T-helper 2 cell (primary cell): ENCODE results near the gene ADAMTSL2.
A peak's percentile ranks its signal among the peaks of the same experiment; 100 is the strongest.

Experiments
- DNase-seq, 5 experiments: peaks; one replicate each; pipeline versions ENCODE4 v3.0.0 to v3.0.0-alpha.2; 2012 to 2022

The ADAMTSL2 gene

DNA sequence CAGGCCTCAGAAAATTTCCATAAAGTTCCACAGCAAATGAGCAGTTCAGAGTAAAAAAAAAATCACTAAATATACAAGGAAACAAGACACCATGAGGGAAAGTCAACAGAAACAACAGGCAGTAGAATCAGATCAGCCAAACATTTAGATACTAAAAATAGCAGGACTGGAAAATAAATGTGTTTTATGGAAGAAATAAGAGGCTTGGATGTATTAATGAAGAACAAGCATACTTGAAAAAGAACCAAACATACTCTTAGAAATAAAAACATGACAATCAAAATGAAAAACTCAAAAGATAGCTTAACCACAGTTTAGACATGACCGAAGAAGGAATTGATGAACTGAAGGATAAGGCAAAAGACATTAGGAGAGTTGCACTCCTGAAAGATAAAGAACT lies 32.4 kb upstream of the ADAMTSL2 start:
- DNase-seq = no peak

DNA sequence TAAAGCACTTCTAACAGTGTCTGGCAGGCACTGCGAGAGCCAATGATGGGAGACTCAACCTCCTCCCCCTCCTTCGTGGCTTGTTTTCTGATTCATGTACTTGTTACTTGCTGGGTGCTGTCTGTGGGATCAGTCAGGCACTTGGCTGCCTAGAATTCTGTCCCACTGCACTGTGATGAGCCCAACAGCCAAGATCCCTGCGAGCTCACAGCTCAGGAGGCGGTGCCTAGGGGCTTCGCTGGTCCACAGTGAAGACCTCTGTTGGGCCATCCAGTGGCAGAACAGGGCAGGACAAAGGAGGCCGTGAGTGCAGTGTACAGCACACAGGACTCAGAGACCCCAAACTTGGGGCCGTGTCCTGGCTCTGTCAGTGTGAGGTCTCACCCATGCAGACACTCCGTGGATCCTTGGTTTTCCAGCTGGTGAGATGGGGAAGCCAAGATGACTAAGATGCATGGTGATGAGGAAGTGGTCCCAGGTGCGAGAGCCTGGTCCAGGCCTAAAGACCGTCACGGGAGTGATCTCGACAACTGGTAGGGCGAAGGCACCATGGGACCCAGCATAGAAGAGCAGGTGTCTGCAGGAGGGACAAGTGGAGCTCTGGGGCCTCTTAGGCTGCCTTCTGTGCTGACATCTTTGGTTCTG lies 29.2 kb upstream of the ADAMTSL2 start:
- no peak for DNase-seq

DNA sequence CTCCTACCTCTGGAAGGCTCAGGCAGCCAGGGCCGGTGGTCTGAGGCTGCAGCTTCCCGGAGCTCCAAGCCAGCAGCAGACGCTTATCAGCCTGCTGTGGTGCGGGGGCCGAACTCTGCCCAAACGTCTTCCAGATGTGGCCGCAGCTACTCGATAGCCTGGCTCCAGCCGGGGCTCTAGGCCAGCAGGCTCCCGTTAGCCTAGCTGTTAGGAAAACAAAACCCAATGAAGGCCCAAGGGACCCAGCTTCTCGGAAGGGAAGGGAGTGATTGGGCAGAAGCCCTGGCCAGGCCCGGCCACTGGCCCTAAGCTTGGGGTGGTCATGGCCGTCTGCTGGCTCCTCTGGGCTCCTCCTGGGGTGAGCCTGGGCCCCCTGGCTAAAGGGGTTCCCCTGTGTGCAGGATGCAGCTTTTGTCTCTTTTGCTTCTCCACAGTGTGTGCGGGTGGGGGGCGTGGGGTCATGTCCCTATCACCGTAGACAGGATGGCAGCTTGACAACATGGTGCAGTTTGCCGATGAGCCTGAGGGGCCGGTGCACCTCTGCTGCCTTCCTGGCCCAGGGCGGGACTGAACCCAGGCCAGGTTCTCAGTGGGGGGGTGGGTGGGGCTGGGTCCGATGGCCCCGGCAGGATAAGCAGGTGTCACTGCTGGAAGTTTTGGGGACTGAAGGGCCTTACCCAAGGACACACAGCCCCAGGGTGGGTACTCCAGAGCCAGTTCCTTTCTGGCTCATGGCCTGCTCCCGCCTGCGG lies 28.4 kb upstream of the ADAMTSL2 start:
- no peak for DNase-seq

DNA sequence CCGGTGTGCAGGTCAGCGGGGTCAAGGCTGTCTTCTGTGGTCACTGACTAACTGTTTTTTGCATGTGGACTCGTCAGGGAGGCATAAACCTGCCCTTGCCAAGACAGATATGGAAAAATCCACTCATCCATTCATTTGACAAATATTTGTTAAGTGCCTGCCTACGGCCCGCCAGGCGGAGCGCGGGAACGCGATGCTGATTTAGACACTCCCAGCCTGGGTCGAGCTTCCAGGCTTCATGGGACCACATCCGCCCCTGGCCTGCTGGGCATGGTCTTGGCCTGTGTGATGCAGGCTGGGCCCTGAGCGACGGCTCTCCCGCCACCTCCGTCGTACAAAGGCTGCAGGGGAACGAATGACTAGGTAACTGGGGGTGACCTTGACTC lies 27.9 kb upstream of the ADAMTSL2 start:
- DNase-seq = no peak

DNA sequence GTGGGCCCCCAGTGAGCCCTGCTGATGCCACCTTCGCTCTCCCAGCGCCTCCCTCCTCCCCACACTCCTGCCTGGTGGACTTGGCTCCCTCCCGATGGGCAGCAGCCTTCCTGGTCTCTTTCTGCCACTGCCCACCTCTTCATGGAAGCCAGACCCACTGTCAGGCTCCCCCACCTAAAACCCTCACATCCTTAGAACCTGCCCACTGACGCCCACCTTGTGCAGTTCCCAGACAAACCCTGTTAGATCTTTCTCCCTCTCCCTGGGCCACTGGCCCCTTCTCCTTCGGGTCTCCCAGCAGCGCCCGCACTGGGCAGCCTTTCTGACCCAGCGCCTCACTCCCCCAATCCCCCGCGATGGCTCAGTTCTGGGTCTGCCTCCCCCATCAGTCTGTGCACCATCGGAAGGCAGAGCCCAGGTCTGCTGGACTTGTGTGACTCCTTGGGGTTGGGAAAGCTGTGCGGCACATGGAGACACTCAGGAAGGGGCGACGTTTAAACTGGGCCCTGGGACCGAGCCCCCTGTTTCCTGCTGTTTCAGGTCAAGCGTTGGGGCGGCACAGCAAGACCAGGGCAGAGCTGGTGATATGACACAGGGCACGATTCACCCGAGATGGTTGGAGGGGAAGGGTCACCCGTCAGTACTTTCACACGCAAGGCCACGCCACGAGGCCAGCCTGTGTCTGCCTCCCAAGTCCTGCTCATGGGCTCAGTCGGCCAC lies 27.1 kb upstream of the ADAMTSL2 start:
- no peak for DNase-seq

DNA sequence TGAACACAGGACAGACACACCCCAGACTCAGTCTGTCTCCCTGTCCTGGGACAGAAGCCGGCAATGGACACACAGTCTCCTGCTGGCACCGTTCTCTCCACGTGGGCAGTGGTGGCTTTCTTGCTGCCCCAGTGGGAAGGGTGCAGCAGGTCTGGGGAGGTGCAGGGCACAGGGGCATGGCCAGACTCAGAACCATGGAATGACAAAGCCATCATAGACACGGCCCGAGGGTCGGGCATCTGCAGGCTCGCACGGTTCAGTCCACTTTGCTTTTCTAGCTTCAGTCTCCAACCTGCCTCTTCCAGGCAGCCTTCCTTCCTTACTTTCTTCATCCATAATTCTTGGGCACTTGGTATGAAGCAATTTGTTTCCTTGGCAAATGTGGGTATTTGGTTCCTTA lies 26.5 kb upstream of the ADAMTSL2 start:
- DNase-seq = no peak

DNA sequence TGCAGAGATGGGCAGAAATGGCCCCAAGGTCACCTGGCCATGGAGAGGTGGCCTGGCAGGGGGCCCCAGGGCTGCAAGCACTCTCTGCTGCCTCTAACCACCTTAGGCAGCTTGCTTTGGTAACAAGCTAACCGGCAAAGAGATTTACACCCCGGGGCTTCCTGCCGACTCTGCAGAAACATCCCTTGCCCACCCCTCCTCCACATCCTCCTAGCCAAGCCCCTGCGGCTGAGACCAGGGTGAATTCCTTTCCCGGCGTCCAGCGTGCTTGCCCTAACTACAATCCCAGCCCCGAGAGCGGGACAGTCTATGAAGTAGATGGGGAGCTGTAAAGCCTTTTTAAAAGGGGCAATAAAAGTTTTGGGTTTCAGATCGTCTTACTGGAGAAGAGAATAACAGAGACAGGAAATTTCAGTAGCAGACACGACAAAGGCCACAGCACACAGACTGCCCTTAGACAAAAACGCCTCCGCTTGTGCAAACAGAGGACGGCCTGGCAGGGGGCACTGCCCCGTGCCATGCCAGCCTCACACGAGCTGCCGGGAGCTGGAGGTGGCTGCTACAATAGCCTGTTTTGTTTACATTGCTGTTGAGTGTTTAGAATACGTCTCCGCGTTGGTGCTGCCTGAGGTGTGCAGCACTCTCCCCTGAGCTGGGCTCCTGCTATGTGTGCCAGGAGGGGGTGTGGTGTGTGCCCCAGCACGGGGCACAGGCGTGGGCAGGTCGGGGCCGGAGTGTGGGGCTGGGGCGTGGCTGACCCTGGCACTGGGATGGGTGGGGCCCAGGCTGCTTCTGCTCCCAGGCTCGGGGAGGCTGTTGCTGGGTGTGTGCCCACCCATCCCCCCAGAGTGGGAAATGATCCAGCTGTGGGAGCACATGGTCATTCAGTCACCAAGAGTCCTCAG lies 25.1 kb upstream of the ADAMTSL2 start:
- DNase-seq = peak in 1 of 5 experiments; percentile 36

DNA sequence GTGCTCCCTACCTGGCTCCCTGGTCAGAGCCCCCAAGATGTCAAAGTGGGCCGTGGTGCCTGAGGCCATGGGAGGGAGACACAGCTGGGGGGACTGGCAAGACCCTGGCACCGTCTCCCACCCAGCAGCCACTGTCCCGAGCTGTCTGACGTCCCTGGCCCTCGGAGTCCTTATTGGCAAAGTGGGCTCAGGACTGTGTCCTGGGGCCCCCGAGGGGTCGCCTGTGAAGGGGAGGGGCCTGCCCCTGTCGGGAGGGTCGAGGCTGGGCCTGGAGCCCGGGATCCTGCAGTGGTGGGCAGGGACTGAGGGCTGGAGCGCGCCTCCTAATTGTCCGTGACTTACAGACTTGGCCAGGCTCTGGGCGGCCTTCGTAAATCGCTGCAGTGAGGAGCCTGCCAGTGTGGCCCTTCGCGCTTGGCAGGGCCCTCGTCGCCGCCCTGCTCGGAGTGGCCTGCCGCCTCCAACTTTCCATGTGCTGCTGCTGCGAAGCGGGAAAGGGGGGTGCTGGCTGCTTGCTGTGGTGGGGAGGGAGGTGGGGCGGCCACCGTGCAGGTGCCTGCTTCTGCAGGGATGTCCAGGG lies 23.5 kb upstream of the ADAMTSL2 start:
- DNase-seq = no peak

DNA sequence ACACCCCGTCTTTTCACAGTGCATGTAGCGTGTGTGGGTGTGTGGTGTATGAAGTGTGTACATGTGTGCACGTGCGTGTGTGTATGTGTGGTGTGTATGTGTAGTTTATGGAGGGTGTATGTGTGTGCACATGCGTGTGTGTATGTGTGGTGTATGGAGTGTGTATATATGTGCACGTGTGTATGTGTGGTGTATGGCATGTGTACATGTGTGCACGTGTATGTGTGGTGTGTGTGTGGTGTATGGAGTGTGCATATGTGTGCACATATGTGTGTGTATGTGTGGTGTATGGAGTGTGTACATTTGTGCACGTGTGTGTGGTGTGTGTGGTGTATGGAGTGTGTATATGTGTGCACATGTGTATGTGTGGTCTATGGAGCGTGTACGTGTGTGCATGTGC lies 22.9 kb upstream of the ADAMTSL2 start:
- no peak for DNase-seq

DNA sequence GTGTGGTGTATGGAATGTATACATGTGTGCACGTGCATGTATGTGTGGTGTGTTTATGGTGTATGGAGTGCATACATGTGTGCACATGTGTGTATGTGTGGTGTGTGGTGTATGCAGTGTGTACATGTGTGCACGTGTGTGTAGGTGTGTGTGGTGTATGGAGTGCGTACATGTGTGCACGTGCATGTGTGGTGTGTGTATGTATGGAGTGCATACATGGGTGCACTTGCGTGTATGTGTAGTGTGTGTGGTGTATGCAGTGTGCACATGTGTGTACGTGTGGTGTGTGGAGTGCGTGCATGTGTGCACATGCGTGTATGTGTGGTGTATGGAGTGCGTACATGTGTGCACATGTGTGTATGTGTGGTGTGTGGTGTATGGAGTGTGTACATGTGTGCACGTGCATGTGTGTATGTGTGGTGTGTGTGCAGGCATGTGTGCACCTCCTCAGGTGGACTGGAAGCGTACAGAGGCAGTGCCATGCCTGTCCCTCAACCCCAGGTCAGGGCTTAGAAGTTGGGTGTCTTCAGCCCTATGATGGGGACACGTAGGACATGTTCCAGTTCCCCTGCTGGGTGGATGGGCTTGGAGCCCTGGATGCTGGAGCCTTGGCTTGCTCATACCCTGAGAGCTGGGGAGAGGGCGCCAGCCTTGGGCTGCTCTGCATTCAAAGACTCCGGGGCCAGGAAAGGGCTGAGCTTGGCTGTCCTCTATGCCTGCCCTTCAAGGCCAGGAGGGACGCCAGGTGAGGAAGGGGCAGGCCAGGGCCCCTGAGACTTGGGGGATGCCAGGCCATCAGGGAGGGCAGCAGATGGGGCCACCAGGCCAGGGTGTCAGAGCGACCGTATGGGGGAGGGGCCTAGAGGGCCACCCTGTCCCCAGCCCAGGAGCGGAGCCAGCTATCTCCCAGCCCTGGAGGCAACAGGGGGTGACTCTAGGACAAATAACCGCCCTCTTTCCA lies 22.0 kb upstream of the ADAMTSL2 start:
- DNase-seq = no peak

DNA sequence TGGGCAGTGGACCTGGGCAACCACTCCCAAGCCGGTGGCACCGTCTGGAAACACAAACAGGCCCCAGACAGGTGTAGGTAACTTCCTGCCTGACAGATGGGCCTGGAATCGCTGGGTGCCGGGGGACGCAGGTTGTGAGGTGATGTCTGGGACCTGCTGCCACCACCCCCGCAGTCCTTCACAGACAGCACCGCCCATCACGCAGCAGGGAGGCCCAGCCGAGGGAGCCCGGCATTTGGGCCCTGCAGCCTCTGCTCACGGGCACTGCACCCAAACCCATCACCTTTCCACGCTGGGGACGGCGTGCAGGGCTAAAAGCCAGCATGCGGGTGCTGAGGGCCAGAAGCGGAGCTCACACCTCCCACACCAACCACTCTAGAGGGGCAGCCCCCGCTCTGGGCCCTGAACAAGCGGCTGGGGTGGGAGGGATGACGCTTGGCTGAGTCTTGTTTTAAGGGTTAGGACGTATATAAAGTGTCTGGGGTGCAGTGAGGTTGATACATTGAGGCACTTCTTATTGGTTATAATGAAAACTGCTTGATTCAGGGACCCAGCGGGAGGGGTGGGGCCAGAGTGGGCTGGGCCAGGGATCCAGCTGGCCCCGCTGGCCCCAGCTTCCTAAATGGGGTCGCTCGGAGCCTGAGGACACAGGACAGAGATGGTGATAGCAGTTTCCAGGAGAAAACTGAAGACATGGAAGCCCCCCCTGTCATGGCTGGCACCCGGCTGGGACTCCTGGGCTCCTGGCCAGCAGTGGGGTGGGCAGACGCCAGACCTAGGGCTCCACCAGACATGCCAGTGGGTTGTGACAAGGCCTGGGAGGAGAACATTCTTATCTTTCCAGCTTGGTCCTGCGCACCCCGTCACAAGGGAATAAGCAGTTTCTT lies 21.0 kb upstream of the ADAMTSL2 start:
- no peak for DNase-seq

DNA sequence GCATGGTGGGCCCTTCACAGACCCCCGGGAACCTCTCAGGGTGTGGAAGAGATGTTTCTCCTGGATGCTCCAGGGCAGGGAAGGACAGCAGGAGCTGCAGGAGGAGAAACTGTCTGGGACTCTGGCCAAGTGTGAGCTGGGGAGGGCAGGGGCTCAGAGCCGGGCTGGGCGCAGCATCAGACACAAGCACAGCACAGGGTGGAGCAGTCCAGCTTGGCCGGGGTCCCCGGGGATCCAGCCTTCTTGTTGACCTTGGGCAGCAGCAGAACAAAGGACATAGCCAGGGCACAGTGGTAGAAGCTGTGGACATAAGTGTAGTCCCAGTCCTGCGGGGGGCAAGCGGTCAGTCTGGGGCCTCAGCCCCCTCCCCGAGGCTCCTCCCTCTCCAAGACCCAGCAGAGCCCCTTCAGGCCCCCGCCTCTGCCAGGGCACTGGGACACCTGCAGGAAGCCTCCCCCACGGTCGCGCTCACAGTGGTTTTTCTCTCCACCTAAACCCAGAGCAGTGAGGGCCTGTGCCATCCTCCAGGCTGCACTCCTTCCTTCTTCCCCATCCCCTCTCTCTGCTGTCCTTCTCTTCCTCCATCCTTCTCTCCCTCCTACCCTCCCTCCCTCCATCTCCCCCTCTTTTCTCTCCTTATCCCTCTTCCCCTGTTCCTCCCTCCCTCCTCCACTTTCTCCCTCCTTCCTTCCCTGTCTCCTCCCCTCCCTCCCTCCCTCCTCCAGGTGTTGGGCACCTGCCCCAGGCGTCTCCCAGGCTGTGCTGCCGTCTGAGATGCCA lies 19.9 kb upstream of the ADAMTSL2 start:
- no peak for DNase-seq

DNA sequence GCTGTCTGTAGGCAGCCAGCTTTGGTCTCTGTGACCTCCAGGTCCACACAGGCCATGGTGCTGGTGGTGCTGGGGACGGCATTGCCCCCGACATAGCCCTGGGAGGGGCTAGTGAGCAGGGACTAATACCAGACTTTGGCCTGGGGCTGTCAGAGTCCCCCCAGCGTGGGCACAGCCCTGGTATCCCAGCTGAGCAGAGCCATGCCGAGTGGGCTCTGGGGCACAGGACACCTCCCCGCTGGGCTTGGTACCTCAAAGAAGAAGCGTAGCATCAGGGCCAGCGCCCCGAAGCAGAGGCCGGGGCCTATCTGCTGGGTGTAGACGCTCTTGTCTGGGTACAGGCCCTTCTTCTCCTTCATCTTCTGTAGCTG lies 19.3 kb upstream of the ADAMTSL2 start:
- no peak for DNase-seq

DNA sequence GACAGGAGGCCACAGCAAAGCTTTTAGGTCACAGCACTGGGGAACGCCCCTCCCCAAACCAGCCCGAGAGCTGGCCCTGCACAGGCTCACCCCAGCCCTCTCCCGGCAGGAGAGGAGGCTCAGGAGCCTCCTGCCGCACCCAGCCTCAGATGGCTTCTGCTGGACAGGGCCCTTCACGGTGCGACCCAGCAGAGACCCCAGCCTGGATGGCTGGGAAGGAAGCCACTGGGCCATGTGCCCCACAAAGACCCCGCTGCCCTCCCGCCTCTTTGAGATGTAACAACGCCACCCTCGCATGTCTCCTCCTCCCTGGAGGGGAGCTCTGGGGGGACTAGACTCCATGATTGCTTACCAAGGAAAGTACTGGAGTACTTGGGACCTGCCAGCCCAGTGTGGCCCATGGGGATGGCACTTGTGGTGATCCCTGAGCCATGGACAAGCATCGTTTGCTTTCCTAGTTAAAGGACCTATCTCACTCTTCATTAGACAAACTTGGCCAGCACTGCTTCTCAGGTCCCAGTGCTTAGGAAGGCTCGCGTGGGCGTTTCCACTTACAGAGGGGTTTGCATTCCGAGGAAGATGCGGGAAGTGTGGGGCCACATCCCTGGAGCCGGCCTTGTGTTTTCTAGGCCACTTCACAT lies 18.8 kb upstream of the ADAMTSL2 start:
- no peak for DNase-seq

DNA sequence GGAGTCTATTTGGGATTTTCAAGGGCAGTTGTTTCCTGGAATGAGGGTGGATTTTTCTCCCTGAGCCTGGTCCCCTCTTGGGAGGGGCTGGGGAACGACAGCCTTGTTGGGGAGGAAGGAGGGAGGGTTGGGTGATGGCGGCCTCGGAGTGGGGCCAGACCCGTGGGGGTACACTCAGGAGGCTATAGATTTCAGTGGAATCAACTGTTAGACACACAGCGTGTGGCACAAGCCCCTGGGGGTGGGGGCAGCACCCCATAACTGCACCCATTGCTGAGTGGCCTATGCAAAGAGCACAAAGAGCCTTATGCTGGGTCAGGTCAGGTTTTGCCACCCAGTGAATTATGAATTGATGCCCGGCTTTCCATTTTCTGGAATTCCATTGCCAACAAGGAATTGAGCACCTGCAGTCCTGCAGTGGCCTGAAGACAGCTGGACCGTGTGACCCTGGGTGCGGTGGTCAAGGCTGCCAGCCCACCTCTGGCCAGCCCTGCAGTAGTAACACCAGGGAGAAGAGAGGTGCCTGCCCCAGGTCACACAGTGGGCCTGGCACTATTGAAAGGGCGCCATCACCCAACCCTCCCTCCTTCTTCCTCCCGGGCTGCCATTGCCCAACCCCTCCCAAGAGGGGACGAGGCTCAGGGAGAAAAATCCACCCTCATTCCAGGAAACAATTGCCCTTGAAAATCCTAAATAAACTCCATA lies 18.1 kb upstream of the ADAMTSL2 start:
- no peak for DNase-seq

DNA sequence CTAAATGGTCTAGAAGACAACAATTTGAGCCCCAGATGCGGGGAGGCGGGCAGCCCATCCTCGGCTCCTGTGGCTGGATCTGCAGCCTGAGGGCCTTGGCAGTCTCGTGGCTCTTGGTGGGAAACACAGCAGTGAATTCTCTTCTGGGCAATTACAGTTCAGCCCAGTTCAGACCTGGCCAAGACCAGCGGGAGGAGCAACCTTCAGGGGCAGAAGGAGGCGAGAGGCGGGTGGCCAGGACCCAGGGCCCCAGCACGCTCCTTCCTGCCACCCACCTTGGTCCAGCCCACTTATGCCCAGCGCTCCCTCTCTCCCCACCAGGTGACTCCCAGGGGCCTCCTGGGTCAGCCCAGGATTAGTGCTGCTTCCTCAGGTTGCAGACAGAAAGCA lies 17.5 kb upstream of the ADAMTSL2 start:
- no peak for DNase-seq

DNA sequence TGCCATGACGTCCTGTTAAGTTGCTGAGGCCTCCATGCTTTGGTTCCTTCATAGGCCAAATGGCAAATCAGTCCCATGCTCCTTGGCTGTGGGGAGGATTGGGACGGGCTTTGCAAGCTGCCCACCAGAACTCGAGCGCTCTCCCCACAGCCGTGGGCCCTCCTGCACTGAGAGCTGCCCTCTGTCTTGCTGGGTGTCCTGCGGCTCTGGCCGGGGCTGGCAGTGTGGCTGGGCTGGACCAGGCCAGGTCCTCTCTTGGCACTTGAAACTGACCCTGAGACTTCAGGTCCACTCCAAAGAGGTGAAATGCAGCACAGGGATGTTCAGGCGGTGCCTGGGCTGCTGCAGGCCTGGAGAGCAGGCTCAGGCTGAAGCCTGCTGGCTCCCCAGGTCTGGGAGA lies 16.8 kb upstream of the ADAMTSL2 start:
- DNase-seq = no peak

DNA sequence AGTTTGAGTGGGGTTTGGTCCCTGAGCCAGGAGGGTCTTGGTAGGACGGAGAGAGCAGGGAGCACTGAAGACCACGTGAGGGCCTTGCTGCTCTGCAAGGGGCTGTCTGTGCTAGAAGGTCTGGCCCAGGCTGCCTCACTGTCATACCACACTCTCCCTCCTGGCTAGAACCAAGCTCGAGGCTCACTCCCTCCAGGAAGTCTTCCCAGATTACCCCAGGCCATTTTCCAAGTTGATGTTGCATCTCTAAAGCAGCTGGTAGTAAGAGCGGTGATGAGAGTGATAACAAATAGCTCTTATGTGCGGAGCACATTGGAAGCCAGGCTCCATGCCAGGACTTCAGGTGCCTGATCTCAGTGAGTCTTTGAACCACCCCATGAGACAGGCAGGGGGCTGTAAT lies 16.3 kb upstream of the ADAMTSL2 start:
- DNase-seq = no peak
